Neural progenitor cell (in vitro differentiated cells): ENCODE results near the gene E2F6. TPM values are rescaled to one million over a fixed set of nuclear protein-coding genes. Genes with fewer than 3 reads are reported as not detected.

Source experiments
- DNase-seq: peaks from one replicate; pipeline ENCODE4 v3.0.0-alpha.2; 2016; ENCODE audit warnings: low spot score
- H2AFZ ChIP-seq: fragments of 200-600 bp; sonication (generic); replicated peaks from 2 replicates; pipeline ENCODE4 v1.6.1; 2016; ENCODE audit warnings: antibody characterized with exemption
- H3F3A ChIP-seq: fragments of 200-600 bp; sonication (generic); 2 replicates; pipeline ENCODE4 v1.6.1; 2016; ENCODE audit warnings: antibody characterized with exemption, low read depth
- H3K27ac ChIP-seq: fragments of 200-600 bp; sonication (generic); 2 replicates; pipeline ENCODE4 v1.5.1; 2016; ENCODE audit warnings: mild to moderate bottlenecking
- H3K27me3 ChIP-seq: fragments of 200-600 bp; sonication (generic); 2 replicates; pipeline ENCODE4 v1.6.1; 2016; ENCODE audit warnings: mild to moderate bottlenecking, moderate library complexity
- H3K36me3 ChIP-seq: fragments of 200-600 bp; sonication (generic); 2 replicates; pipeline ENCODE4 v1.5.1; 2016
- H3K4me1 ChIP-seq: fragments of 200-600 bp; sonication (generic); 2 replicates; pipeline ENCODE4 v1.6.1; 2016; ENCODE audit warnings: mixed run types
- H3K4me2 ChIP-seq: fragments of 200-600 bp; sonication (generic); 2 replicates; pipeline ENCODE4 v1.6.1; 2016
- H3K4me3 ChIP-seq: fragments of 200-600 bp; sonication (generic); 2 replicates; pipeline ENCODE4 v1.5.1; 2016
- H3K79me2 ChIP-seq: fragments of 200-600 bp; sonication (generic); 2 replicates; pipeline ENCODE4 v1.6.1; 2016; ENCODE audit warnings: low read depth
- H3K9ac ChIP-seq: fragments of 200-600 bp; sonication (generic); 2 replicates; pipeline ENCODE4 v1.6.1; 2016
- H3K9me3 ChIP-seq: fragments of 200-600 bp; sonication (generic); 2 replicates; pipeline ENCODE4 v1.5.1; 2016; ENCODE audit warnings: low read depth
- H4K20me1 ChIP-seq: fragments of 200-600 bp; sonication (generic); 2 replicates; pipeline ENCODE4 v1.6.1; 2016; ENCODE audit warnings: low read depth
- H3K27ac Mint-ChIP-seq: 3 replicates; pipeline ENCODE4 v1.8.0; 2021; ENCODE audit warnings: mixed read lengths
- H3K27me3 Mint-ChIP-seq: 2 replicates; pipeline ENCODE4 v1.8.0; 2022; ENCODE audit warnings: low read depth, mild to moderate bottlenecking, inconsistent platforms, moderate library complexity, mixed read lengths; ENCODE audit not compliant: insufficient read depth
- H3K36me3 Mint-ChIP-seq: 3 replicates; pipeline ENCODE4 v1.8.0; 2021; ENCODE audit warnings: mixed read lengths
- H3K4me1 Mint-ChIP-seq: 3 replicates; pipeline ENCODE4 v1.8.0; 2021; ENCODE audit warnings: mixed read lengths
- H3K4me3 Mint-ChIP-seq: 3 replicates; pipeline ENCODE4 v1.8.0; 2021; ENCODE audit warnings: mild to moderate bottlenecking, moderate library complexity, mixed read lengths
- H3K9me3 Mint-ChIP-seq: 3 replicates; pipeline ENCODE4 v1.8.0; 2020; ENCODE audit warnings: mixed read lengths
- CTCF ChIP-seq: fragments of 200-600 bp; sonication (generic); IDR thresholded peaks from 2 replicates; pipeline ENCODE4 v1.5.1; 2017; ENCODE audit warnings: antibody characterized with exemption, mild to moderate bottlenecking
- EZH2 ChIP-seq: fragments of 200-600 bp; sonication (generic); IDR thresholded peaks from 2 replicates; pipeline ENCODE4 v1.6.1; 2017; ENCODE audit warnings: antibody characterized with exemption, mild to moderate bottlenecking, moderate library complexity
- EZH2phosphoT487 ChIP-seq: fragments of 200-600 bp; sonication (generic); IDR thresholded peaks from 2 replicates; pipeline ENCODE4 v1.6.1; 2017; ENCODE audit warnings: antibody characterized with exemption
- total RNA-seq: library from RNA; depleted of rRNA; stranded (reverse); fragments of >200 nt; gene quantifications from 2 replicates; pipeline ENCODE4 v1.2.3, GENCODE V29; 2015; ENCODE audit warnings: low replicate concordance

The E2F6 gene
- total RNA-seq, 1 donor from 2014 or later, result 36.3 TPM

DNA sequence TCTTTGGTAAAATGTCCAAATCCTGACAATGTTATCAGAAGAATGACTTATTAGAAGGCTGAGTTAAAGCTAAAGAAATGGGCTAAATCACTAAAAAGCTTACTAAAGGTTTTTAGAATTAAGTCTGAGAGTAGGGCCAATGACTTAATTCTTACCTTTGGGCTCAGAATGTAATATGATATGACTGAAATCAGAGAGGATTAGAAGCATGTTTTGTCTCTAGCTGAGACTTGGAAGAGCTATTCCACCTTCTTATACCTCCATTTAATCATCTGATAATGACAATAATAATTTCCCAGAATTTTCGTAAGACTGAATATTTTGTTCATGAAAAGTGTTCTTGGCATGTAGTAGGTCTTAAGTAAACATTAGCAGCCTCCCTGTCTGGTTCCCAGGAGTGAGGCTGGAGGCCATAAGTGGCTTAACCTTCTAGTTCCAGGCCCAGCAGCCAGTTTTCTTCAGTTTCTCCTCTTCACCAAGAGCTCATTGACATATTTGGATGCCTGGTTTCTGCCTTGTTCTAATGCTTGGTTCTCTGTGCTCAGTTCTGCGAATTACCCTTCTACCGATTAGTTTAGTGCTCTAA is 25.5 kb upstream of the E2F6 start:
- TF ChIP-seq EZH2 (no peak), CTCF (no peak)
- peaks cover 54% of the 10 kb centered on the region for H3K4me1 Mint-ChIP-seq
- H3K4me3 Mint-ChIP-seq, result peak overlapping the region; percentile 61
- H3K4me2 ChIP-seq, result no peak overlapping the region
- H3F3A ChIP-seq, result peaks cover 13% of the 10 kb centered on the region
- H3K27ac ChIP-seq, result no peak overlapping the region
- peaks cover 65% of the 10 kb centered on the region for H4K20me1 ChIP-seq
- H3K4me3 ChIP-seq, result no peak overlapping the region
- no peaks in the 10 kb centered on the region for H3K27me3 ChIP-seq
- H3K27ac Mint-ChIP-seq, result peak overlapping the region; percentile 64
- H3K9me3 ChIP-seq, result no peaks in the 10 kb centered on the region
- H3K9me3 Mint-ChIP-seq, result peaks cover 51% of the 10 kb centered on the region
- no peak for DNase-seq
- peaks cover 60% of the 10 kb centered on the region for H3K36me3 Mint-ChIP-seq
- peaks cover 3% of the 10 kb centered on the region for H3K36me3 ChIP-seq
- no peak overlapping the region for H3K9ac ChIP-seq
- peaks cover 95% of the 10 kb centered on the region for H3K79me2 ChIP-seq
- H3K4me1 ChIP-seq, result peaks cover 23% of the 10 kb centered on the region
- peaks cover 16% of the 10 kb centered on the region for H3K27me3 Mint-ChIP-seq
- no peak overlapping the region for H2AFZ ChIP-seq

GRCh38 chr2:11490194-11490593 is 24.2 kb upstream of the E2F6 start:
- Mint-ChIP-seq H3K4me3 (no peak overlapping the region), H3K27ac (no peak overlapping the region), H3K36me3 (peaks cover 71% of the 10 kb centered on the region), H3K9me3 (peaks cover 55% of the 10 kb centered on the region), H3K27me3 (peaks cover 12% of the 10 kb centered on the region), H3K4me1 (peaks cover 50% of the 10 kb centered on the region)
- H3K27ac ChIP-seq, result no peak overlapping the region
- no peak overlapping the region for H2AFZ ChIP-seq
- no peak overlapping the region for H3K4me3 ChIP-seq
- no peaks in the 10 kb centered on the region for H3K27me3 ChIP-seq
- TF ChIP-seq EZH2phosphoT487 (no peak), CTCF (no peak), EZH2 (no peak)
- H3K79me2 ChIP-seq, result peaks cover 96% of the 10 kb centered on the region
- peaks cover 61% of the 10 kb centered on the region for H4K20me1 ChIP-seq
- H3K36me3 ChIP-seq, result peaks cover 3% of the 10 kb centered on the region
- no peak for DNase-seq
- peaks cover 10% of the 10 kb centered on the region for H3K4me1 ChIP-seq
- peaks cover 3% of the 10 kb centered on the region for H3F3A ChIP-seq
- H3K9me3 ChIP-seq, result no peaks in the 10 kb centered on the region
- H3K9ac ChIP-seq, result no peak overlapping the region
- H3K4me2 ChIP-seq, result no peak overlapping the region

DNA sequence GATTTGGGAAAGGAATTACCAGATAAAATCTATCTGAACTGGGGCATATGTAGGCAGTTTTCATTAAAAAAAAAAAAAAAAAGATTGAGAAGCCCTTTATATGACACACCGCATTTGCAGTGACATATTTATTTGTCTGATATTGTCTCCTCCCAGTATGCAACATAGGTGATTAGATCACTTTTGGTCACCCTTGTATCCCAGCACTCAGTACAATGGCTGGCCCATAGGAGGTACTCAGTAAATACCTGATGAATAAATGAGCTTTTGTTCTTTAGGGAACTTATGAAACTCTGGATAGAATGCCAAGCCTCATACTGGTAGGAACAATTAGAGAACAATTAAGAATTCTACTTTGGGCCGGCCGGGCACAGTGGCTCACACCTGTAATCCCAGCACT is 22.8 kb upstream of the E2F6 start:
- Histone ChIP-seq H3K36me3 (peaks cover 3% of the 10 kb centered on the region), H3K4me1 (peaks cover 10% of the 10 kb centered on the region), H3K4me3 (no peak overlapping the region), H3K9ac (no peak overlapping the region), H2AFZ (no peak overlapping the region), H3K27me3 (no peaks in the 10 kb centered on the region), H3K79me2 (peaks cover 97% of the 10 kb centered on the region), H3K9me3 (no peaks in the 10 kb centered on the region), H4K20me1 (peaks cover 48% of the 10 kb centered on the region), H3K27ac (no peak overlapping the region), H3K4me2 (no peak overlapping the region), H3F3A (peaks cover 5% of the 10 kb centered on the region)
- DNase-seq, result no peak
- Mint-ChIP-seq H3K4me3 (no peak overlapping the region), H3K27ac (no peak overlapping the region), H3K36me3 (peaks cover 73% of the 10 kb centered on the region), H3K27me3 (peaks cover 3% of the 10 kb centered on the region), H3K9me3 (peaks cover 55% of the 10 kb centered on the region), H3K4me1 (peaks cover 48% of the 10 kb centered on the region)
- no peak for TF ChIP-seq EZH2phosphoT487
- no peak for TF ChIP-seq EZH2
- no peak for TF ChIP-seq CTCF
